ENCODE data around the gene VPS37D.
"Not testable (repeated sequence)": the region's sequence is repeated elsewhere in the genome, so short reads cannot be mapped to it uniquely, and the experiment has no call there.

VPS37D gene

DNA sequence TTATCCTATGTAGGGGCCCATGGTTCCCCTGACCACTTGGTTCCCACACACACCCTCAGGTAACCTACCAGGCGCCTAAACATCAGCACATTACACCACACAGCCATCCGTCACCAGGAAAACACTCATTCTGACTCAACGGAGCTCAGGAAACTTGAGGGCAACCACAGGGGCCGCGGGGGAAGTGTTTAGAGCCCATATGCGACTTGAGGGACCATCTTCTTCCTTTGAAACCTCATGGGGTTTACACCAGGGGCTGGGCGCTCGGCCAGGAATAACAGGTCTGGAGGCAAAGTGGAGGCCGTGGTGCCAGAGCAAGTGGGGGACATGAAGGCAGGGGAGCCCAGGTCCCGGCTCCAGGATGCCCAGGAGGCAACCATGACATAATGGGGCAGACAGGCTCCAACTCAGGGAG lies 50.4 kb downstream of the VPS37D start:
- H3K9ac ChIP-seq (ENCODE audit: low read length), result no peak overlapping the region

DNA sequence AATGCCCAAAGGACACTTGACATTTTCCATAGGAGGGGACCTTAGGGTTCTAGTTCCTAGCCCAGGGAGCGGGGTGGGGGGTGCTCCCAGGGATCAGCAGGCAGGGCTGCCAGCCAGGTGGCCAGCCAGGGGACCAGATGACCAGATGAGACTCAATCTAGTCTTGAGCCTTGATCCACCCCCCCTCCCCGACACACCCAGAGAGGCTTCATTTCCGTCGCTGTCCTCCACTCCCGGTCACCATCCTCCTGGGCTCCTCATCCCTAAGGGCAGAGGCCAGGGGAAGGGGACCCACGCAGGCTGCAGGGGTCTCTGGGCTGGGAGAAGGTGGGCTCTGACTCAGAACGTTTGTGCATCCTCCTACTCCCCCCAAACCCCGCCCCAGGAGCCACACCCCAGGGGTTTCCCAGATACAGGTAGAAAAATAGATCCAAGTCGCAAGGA lies 50.8 kb downstream of the VPS37D start:
- Histone ChIP-seq H3K27ac (ENCODE audit: low read length) (no peak overlapping the region), H2AFZ (ENCODE audit: low read depth, low read length) (no peak overlapping the region), H3K36me3 (replicated peaks; ENCODE audit: low read depth, low read length) (no peaks in the 10 kb centered on the region), H3K27me3 (ENCODE audit: low read depth, low read length) (0 out of 2 replicates have a peak, but pooled peaks cover 3% of the 10 kb centered on the region), H3K4me1 (ENCODE audit: low read length) (peaks cover 11% of the 10 kb centered on the region), H3K9me3 (ENCODE audit: insufficient read depth, low read length) (no peaks in the 10 kb centered on the region), H4K20me1 (ENCODE audit: insufficient read depth, low read length) (peaks cover 4% of the 10 kb centered on the region; the same call in 1 of the 2 replicates), H3K4me2 (ENCODE audit: low read length) (peak overlapping the region; percentile 88), H3K79me2 (ENCODE audit: low read length) (peaks cover 5% of the 10 kb centered on the region; the same call in 1 of the 2 replicates), H3K9ac (ENCODE audit: low read length) (peak overlapping the region; percentile 77), H3K4me3 (ENCODE audit: low read length) (peak overlapping the region; percentile 93)
- TF ChIP-seq EZH2phosphoT487 (IDR thresholded peaks at IDR 0.05; ENCODE audit: low read depth), result no peak
- TF ChIP-seq, protein P1, sequence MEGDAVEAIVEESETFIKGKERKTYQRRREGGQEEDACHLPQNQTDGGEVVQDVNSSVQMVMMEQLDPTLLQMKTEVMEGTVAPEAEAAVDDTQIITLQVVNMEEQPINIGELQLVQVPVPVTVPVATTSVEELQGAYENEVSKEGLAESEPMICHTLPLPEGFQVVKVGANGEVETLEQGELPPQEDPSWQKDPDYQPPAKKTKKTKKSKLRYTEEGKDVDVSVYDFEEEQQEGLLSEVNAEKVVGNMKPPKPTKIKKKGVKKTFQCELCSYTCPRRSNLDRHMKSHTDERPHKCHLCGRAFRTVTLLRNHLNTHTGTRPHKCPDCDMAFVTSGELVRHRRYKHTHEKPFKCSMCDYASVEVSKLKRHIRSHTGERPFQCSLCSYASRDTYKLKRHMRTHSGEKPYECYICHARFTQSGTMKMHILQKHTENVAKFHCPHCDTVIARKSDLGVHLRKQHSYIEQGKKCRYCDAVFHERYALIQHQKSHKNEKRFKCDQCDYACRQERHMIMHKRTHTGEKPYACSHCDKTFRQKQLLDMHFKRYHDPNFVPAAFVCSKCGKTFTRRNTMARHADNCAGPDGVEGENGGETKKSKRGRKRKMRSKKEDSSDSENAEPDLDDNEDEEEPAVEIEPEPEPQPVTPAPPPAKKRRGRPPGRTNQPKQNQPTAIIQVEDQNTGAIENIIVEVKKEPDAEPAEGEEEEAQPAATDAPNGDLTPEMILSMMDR (IDR thresholded peaks at IDR 0.05; ENCODE audit: low read depth, low read length), result no peak

More for the DNA sequence above, 50.4 kb downstream of the VPS37D start:
- no peak overlapping the region for H3K27ac ChIP-seq (ENCODE audit: low read length)
- H2AFZ ChIP-seq (ENCODE audit: low read depth, low read length), result no peak overlapping the region
- peaks cover 11% of the 10 kb centered on the region for H3K4me1 ChIP-seq (ENCODE audit: low read length)
- no peaks in the 10 kb centered on the region for H3K36me3 ChIP-seq (replicated peaks; ENCODE audit: low read depth, low read length)
- peaks cover 4% of the 10 kb centered on the region; the same call in 1 of the 2 replicates for H4K20me1 ChIP-seq (ENCODE audit: insufficient read depth, low read length)
- H3K4me2 ChIP-seq (ENCODE audit: low read length), result peak overlapping the region; percentile 88
- H3K27me3 ChIP-seq (ENCODE audit: low read depth, low read length), result 0 out of 2 replicates have a peak, but pooled peaks cover 3% of the 10 kb centered on the region
- TF ChIP-seq, protein P1 (IDR thresholded peaks at IDR 0.05; ENCODE audit: low read depth, low read length), result no peak
- TF ChIP-seq EZH2phosphoT487 (IDR thresholded peaks at IDR 0.05; ENCODE audit: low read depth), result no peak
- no peaks in the 10 kb centered on the region for H3K9me3 ChIP-seq (ENCODE audit: insufficient read depth, low read length)
- H3K4me3 ChIP-seq (ENCODE audit: low read length), result peak overlapping the region; percentile 93; the same call in 1 of the 2 replicates
- peaks cover 5% of the 10 kb centered on the region; the same call in 1 of the 2 replicates for H3K79me2 ChIP-seq (ENCODE audit: low read length)

DNA sequence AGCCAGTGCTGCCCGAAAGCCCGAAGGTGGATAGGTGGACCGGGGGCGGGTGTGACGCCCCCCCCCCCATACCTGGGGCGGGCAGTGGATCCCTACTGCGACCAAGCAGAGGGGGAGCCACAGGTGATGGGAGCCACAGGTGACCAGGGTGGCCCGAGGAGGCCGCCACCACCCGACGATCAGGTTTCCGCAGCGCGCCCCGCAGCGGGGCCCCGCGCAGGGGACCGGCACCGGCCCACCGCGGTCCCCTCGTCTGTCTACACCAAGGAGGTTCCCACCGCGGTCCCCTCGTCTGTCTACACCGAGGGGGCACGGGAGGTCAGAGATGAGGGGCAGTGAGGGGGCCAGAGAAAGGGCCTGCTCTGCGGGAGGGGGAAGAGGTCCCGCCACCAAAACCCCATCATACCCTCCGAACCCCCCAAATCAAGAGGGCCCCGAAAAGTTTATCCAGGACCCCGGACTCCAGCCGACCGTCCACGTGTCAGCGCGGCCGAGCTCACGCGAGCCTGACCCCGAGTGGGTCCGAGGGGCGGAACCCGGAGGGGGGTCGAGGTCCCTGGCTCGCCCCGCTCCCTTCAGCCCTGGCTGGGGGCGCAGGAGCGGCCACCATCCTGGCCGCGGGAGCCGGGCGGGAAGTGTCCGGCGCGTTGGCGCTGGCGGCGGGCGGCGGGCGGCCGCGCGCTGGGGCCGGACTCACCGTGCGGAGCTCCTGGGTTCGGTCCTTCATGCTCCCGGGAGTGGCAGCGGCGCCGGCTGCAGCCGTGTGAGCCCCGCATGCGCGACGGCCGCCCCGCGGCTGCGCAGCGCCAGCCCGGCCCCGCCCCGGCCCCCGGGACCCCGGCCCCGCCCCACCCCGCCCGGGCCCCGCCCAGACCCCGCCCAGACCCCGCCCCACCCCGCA lies 51.5 kb downstream of the VPS37D start, which contains the start of gene STX1A:
Gene STX1A, minus strand, starts transcription at position 765 of the 901 bp plus-strand sequence. Its CDS starts 38 bp downstream, at position 727.
- Histone ChIP-seq H3K4me3 (ENCODE audit: low read length) (peak within 1 kb of the TSS; percentile 93), H3K9me3 (ENCODE audit: insufficient read depth, low read length) (no peaks in the 10 kb centered on the region), H3K27me3 (ENCODE audit: low read depth, low read length) (0 out of 2 replicates have a peak, but pooled peaks cover 3% of the 10 kb centered on the region), H3K4me1 (ENCODE audit: low read length) (peaks cover 11% of the 10 kb centered on the region), H3K27ac (ENCODE audit: low read length) (no peak within 1 kb of the TSS), H4K20me1 (ENCODE audit: insufficient read depth, low read length) (peaks cover 4% of the 10 kb centered on the region; the same call in 1 of the 2 replicates), H3K4me2 (ENCODE audit: low read length) (peak within 1 kb of the TSS; percentile 89), H3K79me2 (ENCODE audit: low read length) (peaks cover 5% of the 10 kb centered on the region; the same call in 1 of the 2 replicates), H3K36me3 (replicated peaks; ENCODE audit: low read depth, low read length) (no peaks in the 10 kb centered on the region), H2AFZ (ENCODE audit: low read depth, low read length) (peak within 1 kb of the TSS; percentile 65; the same call in 1 of the 2 replicates), H3K9ac (ENCODE audit: low read length) (peak within 1 kb of the TSS; percentile 77)
- TF ChIP-seq EZH2phosphoT487 (IDR thresholded peaks at IDR 0.05; ENCODE audit: low read depth), result no peak
- TF ChIP-seq, protein P1 (IDR thresholded peaks at IDR 0.05; ENCODE audit: low read depth, low read length), result no peak

DNA sequence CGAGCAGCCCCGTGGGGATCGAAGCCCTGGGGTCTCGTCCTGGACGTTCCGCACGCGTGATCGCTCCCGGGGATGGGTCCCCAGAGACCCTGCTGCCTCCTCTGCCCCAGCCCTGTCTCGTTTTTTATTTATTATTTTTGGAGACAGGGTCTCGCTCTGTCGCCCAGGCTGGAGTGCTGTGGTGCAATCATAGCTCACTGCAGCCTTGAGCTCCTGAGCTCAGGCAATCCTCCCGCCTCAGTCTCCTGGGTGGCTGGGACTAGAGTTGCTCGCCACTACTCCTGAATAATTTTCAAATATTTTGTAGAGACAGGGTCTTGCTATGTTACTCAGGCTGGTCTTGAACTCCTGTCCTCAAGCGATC lies 52.2 kb downstream of the VPS37D start:
- no peaks in the 10 kb centered on the region for H3K36me3 ChIP-seq (replicated peaks; ENCODE audit: low read depth, low read length)
- H4K20me1 ChIP-seq (ENCODE audit: insufficient read depth, low read length), result peaks cover 4% of the 10 kb centered on the region; the same call in 1 of the 2 replicates
- peaks cover 11% of the 10 kb centered on the region for H3K4me1 ChIP-seq (ENCODE audit: low read length)
- H3K9ac ChIP-seq (ENCODE audit: low read length), result no peak overlapping the region
- TF ChIP-seq, protein P1 (IDR thresholded peaks at IDR 0.05; ENCODE audit: low read depth, low read length), result no peak
- no peak for TF ChIP-seq EZH2phosphoT487 (IDR thresholded peaks at IDR 0.05; ENCODE audit: low read depth)
- peak overlapping the region; percentile 89 for H3K4me2 ChIP-seq (ENCODE audit: low read length)
- peaks cover 5% of the 10 kb centered on the region; the same call in 1 of the 2 replicates for H3K79me2 ChIP-seq (ENCODE audit: low read length)
- H3K27ac ChIP-seq (ENCODE audit: low read length), result no peak overlapping the region
- H2AFZ ChIP-seq (ENCODE audit: low read depth, low read length), result peak overlapping the region; percentile 65; the same call in 1 of the 2 replicates
- no peaks in the 10 kb centered on the region for H3K9me3 ChIP-seq (ENCODE audit: insufficient read depth, low read length)
- H3K4me3 ChIP-seq (ENCODE audit: low read length), result peak overlapping the region; percentile 78
- H3K27me3 ChIP-seq (ENCODE audit: low read depth, low read length), result 0 out of 2 replicates have a peak, but pooled peaks cover 3% of the 10 kb centered on the region

DNA sequence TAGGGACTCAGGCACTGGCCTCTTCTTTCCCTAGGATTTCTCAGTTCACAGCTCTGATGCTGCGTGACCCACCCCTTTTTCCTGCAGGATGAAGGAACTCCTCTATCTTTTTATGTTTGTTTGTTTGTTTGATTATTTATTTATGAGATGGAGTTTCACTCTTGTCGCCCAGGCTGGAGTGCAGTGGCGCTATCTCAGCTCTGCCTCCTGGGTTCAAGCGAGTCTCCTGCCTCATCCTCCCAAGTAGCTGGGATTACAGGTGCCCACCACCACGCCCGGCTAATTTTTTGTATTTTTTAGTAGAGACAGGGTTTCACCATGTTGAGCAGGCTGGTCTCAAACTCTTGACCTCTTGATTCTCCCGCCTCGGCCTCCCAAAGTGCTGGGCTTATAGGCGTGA lies 52.8 kb downstream of the VPS37D start:
- not testable (repeated sequence) for H2AFZ ChIP-seq (ENCODE audit: low read depth, low read length); H3K4me2 ChIP-seq (ENCODE audit: low read length); H3K4me3 ChIP-seq (ENCODE audit: low read length); H4K20me1 ChIP-seq (ENCODE audit: insufficient read depth, low read length); H3K9ac ChIP-seq (ENCODE audit: low read length); H3K79me2 ChIP-seq (ENCODE audit: low read length); H3K9me3 ChIP-seq (ENCODE audit: insufficient read depth, low read length); H3K36me3 ChIP-seq (replicated peaks; ENCODE audit: low read depth, low read length); H3K27me3 ChIP-seq (ENCODE audit: low read depth, low read length); H3K27ac ChIP-seq (ENCODE audit: low read length)
- H3K4me1 ChIP-seq (ENCODE audit: low read length), result peaks cover 11% of the 10 kb centered on the region
